ENCODE results near the gene ADRA2A.

The ADRA2A gene

GRCh38 chr10:111125102-111125501, 48.3 kb downstream of the ADRA2A start:
- Histone ChIP-seq H3K4me1 (ENCODE audit: control insufficient read depth, insufficient read depth, low read length) (peaks cover 14% of the 10 kb centered on the region), H3K4me3 (ENCODE audit: low read length) (no peak overlapping the region), H3K27me3 (replicated peaks; ENCODE audit: control insufficient read depth, insufficient read depth, low read length) (peaks cover 11% of the 10 kb centered on the region), H3K9me3 (ENCODE audit: control insufficient read depth, low read length) (no peaks in the 10 kb centered on the region), H3K36me3 (ENCODE audit: control insufficient read depth, insufficient read depth, low read length, severe bottlenecking) (no peaks in the 10 kb centered on the region), H3K9ac (ENCODE audit: low read length) (no peak overlapping the region)
- no peak for DNase-seq (ENCODE audit: low read depth)

- Histone ChIP-seq H3K27me3 (replicated peaks; ENCODE audit: control insufficient read depth, insufficient read depth, low read length) (peaks cover 11% of the 10 kb centered on the region), H3K9me3 (ENCODE audit: control insufficient read depth, low read length) (no peaks in the 10 kb centered on the region), H3K36me3 (ENCODE audit: control insufficient read depth, insufficient read depth, low read length, severe bottlenecking) (no peaks in the 10 kb centered on the region), H3K4me1 (ENCODE audit: control insufficient read depth, insufficient read depth, low read length) (peaks cover 14% of the 10 kb centered on the region), H3K4me3 (ENCODE audit: low read length) (no peak overlapping the region), H3K9ac (ENCODE audit: low read length) (no peak overlapping the region)
- DNase-seq (ENCODE audit: low read depth), result no peak
These were observed 49.2 kb downstream of the ADRA2A start for GRCh38 chr10:111126077-111126476.

GRCh38 chr10:111127081-111127848, 50.4 kb downstream of the ADRA2A start:
- Histone ChIP-seq H3K27me3 (replicated peaks; ENCODE audit: control insufficient read depth, insufficient read depth, low read length) (peaks cover 11% of the 10 kb centered on the region), H3K4me3 (ENCODE audit: low read length) (no peak overlapping the region), H3K9ac (ENCODE audit: low read length) (no peak overlapping the region), H3K4me1 (ENCODE audit: control insufficient read depth, insufficient read depth, low read length) (peaks cover 14% of the 10 kb centered on the region), H3K9me3 (ENCODE audit: control insufficient read depth, low read length) (no peaks in the 10 kb centered on the region), H3K36me3 (ENCODE audit: control insufficient read depth, insufficient read depth, low read length, severe bottlenecking) (no peaks in the 10 kb centered on the region)
- no peak for DNase-seq (ENCODE audit: low read depth)

- Histone ChIP-seq H3K9ac (ENCODE audit: low read length) (no peak overlapping the region), H3K9me3 (ENCODE audit: control insufficient read depth, low read length) (no peaks in the 10 kb centered on the region), H3K4me3 (ENCODE audit: low read length) (peak overlapping the region; percentile 27), H3K36me3 (ENCODE audit: control insufficient read depth, insufficient read depth, low read length, severe bottlenecking) (no peaks in the 10 kb centered on the region), H3K4me1 (ENCODE audit: control insufficient read depth, insufficient read depth, low read length) (peaks cover 14% of the 10 kb centered on the region), H3K27me3 (replicated peaks; ENCODE audit: control insufficient read depth, insufficient read depth, low read length) (peaks cover 5% of the 10 kb centered on the region)
- no peak for DNase-seq (ENCODE audit: low read depth)
These were observed 51.7 kb downstream of the ADRA2A start for GRCh38 chr10:111128331-111129180.

- peak overlapping the region; percentile 27 for H3K4me3 ChIP-seq (ENCODE audit: low read length)
- no peaks in the 10 kb centered on the region for H3K36me3 ChIP-seq (ENCODE audit: control insufficient read depth, insufficient read depth, low read length, severe bottlenecking)
- no peaks in the 10 kb centered on the region for H3K9me3 ChIP-seq (ENCODE audit: control insufficient read depth, low read length)
- DNase-seq (ENCODE audit: low read depth), result no peak
- no peaks in the 10 kb centered on the region for H3K27me3 ChIP-seq (replicated peaks; ENCODE audit: control insufficient read depth, insufficient read depth, low read length)
- no peak overlapping the region for H3K9ac ChIP-seq (ENCODE audit: low read length)
- H3K4me1 ChIP-seq (ENCODE audit: control insufficient read depth, insufficient read depth, low read length), result peaks cover 14% of the 10 kb centered on the region
These were observed 52.5 kb downstream of the ADRA2A start for GRCh38 chr10:111129363-111129762.

GRCh38 chr10:111130471-111130870, 53.6 kb downstream of the ADRA2A start:
- H3K4me1 ChIP-seq (ENCODE audit: control insufficient read depth, insufficient read depth, low read length), result peaks cover 14% of the 10 kb centered on the region
- DNase-seq (ENCODE audit: low read depth), result no peak
- H3K9ac ChIP-seq (ENCODE audit: low read length), result no peak overlapping the region
- no peaks in the 10 kb centered on the region for H3K27me3 ChIP-seq (replicated peaks; ENCODE audit: control insufficient read depth, insufficient read depth, low read length)
- H3K36me3 ChIP-seq (ENCODE audit: control insufficient read depth, insufficient read depth, low read length, severe bottlenecking), result no peaks in the 10 kb centered on the region
- no peaks in the 10 kb centered on the region for H3K9me3 ChIP-seq (ENCODE audit: control insufficient read depth, low read length)
- no peak overlapping the region for H3K4me3 ChIP-seq (ENCODE audit: low read length)

All from adipocyte (in vitro differentiated cells).